Measurements from ENCODE around the gene TFR2. TPM values are rescaled to one million over a fixed set of nuclear protein-coding genes. Genes with fewer than 3 reads are reported as not detected.

The TFR2 gene
- total and polyA plus RNA-seq, 2 of the 13 experiments (the other 11 are each of a cell fraction or from before 2014, with no cell fraction given): 36.9 to 64.2 TPM

GRCh38 chr7:100673302-100673941 is 32.1 kb upstream of the TFR2 start, which contains the start of gene GNB2 (continued):
- TF ChIP-seq ZKSCAN1 (IDR thresholded peaks at IDR 0.05; ENCODE audit: low read length) (0 out of 2 replicates have a peak, but pooled peaks have one; percentile 30), CERS6 (CRISPR knock-in tag; IDR thresholded peaks at IDR 0.05) (no peak), ZNF333 (CRISPR knock-in tag; IDR thresholded peaks at IDR 0.05; ENCODE audit: borderline replicate concordance) (0 out of 2 replicates have a peak, but pooled peaks have one; percentile 46), SP1 (IDR thresholded peaks at IDR 0.05) (no peak), SP1 (CRISPR knock-in tag; IDR thresholded peaks at IDR 0.05) (peak; percentile 69), MZF1 (CRISPR knock-in tag; IDR thresholded peaks at IDR 0.05; ENCODE audit: borderline replicate concordance) (no peak), TMF1 (CRISPR knock-in tag; IDR thresholded peaks at IDR 0.05; ENCODE audit: low read depth) (no peak), ZNF589 (CRISPR knock-in tag; conservative IDR thresholded peaks at IDR 0.05) (peak; percentile 81; the same call in 1 of the 2 replicates), CHD4 (IDR thresholded peaks at IDR 0.05; ENCODE audit: borderline replicate concordance, low read length) (no peak), YY1 (IDR thresholded peaks at IDR 0.05; ENCODE audit: insufficient read depth, insufficient replicate concordance, low read depth, low read length) (peak; percentile 82), MIXL1 (CRISPR knock-in tag; IDR thresholded peaks at IDR 0.05) (0 out of 2 replicates have a peak, but pooled peaks have one; percentile 20), FOXP4 (CRISPR knock-in tag; IDR thresholded peaks at IDR 0.05) (peak; percentile 44; the same call in 1 of the 2 replicates), CBX2 (IDR thresholded peaks at IDR 0.05; ENCODE audit: low read depth, low read length) (no peak), CBX2 (CRISPR knock-in tag; IDR thresholded peaks at IDR 0.05; ENCODE audit: low read depth) (no peak), ZBTB26 (CRISPR knock-in tag; IDR thresholded peaks at IDR 0.05; ENCODE audit: borderline replicate concordance) (peak; percentile 33; the same call in 1 of the 2 replicates), ZBTB44 (CRISPR knock-in tag; IDR thresholded peaks at IDR 0.05) (no peak), SOX5 (CRISPR knock-in tag; IDR thresholded peaks at IDR 0.05; ENCODE audit: borderline replicate concordance) (peak; percentile 36; the same call in 1 of the 2 replicates), SP5 (CRISPR knock-in tag; IDR thresholded peaks at IDR 0.05; ENCODE audit: borderline replicate concordance, low read depth) (peak; percentile 18; the same call in 1 of the 2 replicates), ZNF83 (CRISPR knock-in tag; IDR thresholded peaks at IDR 0.05; ENCODE audit: borderline replicate concordance) (no peak), ZNF430 (CRISPR knock-in tag; IDR thresholded peaks at IDR 0.05) (peak; percentile 91), RELA (CRISPR knock-in tag; IDR thresholded peaks at IDR 0.05) (no peak), ZNF263 (CRISPR knock-in tag; IDR thresholded peaks at IDR 0.05) (peak; percentile 21; the same call in 1 of the 2 replicates), HOXA9 (CRISPR knock-in tag; IDR thresholded peaks at IDR 0.05; ENCODE audit: borderline replicate concordance) (no peak), ZFP90 (CRISPR knock-in tag; IDR thresholded peaks at IDR 0.05; ENCODE audit: borderline replicate concordance) (no peak), MAF1 (CRISPR knock-in tag; IDR thresholded peaks at IDR 0.05; ENCODE audit: borderline replicate concordance) (0 out of 2 replicates have a peak, but pooled peaks have one; percentile 32)
